Loucy (cell line): Measurements from ENCODE around the gene AGPAT2.

Source experiments
- H2AFZ ChIP-seq: fragments of 200-600 bp; sonication (generic); 2 replicates; pipeline ENCODE4 v1.6.0; 2016; ENCODE audit warnings: antibody characterized with exemption, mild to moderate bottlenecking, low read length, moderate library complexity
- H3F3A ChIP-seq: fragments of 200-600 bp; 2 replicates; pipeline ENCODE4 v1.6.0; 2016; ENCODE audit warnings: antibody characterized with exemption, low read depth, mild to moderate bottlenecking
- H3K27me3 ChIP-seq: fragments of 200-600 bp; sonication (generic); 2 replicates; pipeline ENCODE4 v1.6.1; 2014; ENCODE audit warnings: low read length, mild to moderate bottlenecking; ENCODE audit not compliant: insufficient read depth, poor library complexity, severe bottlenecking
- H3K36me3 ChIP-seq: fragments of 200-600 bp; sonication (generic); 2 replicates; pipeline ENCODE4 v1.6.1; 2016; ENCODE audit warnings: low read length; ENCODE audit not compliant: insufficient read depth
- H3K4me1 ChIP-seq: fragments of 200-600 bp; sonication (generic); 2 replicates; pipeline ENCODE4 v1.5.1; 2014; ENCODE audit warnings: low read length, mild to moderate bottlenecking; ENCODE audit not compliant: insufficient read depth, poor library complexity, severe bottlenecking
- H3K4me2 ChIP-seq: fragments of 200-600 bp; sonication (generic); 2 replicates; pipeline ENCODE4 v1.6.0; 2014; ENCODE audit warnings: antibody characterized with exemption, low read length, low read depth, mild to moderate bottlenecking; ENCODE audit not compliant: poor library complexity, severe bottlenecking
- H3K4me3 ChIP-seq: fragments of 200-600 bp; sonication (generic); 2 replicates; pipeline ENCODE4 v1.5.1; 2014; ENCODE audit warnings: low read length, mild to moderate bottlenecking, mixed read lengths; ENCODE audit not compliant: poor library complexity, severe bottlenecking
- H3K79me2 ChIP-seq: fragments of 200-600 bp; sonication (generic); 2 replicates; pipeline ENCODE4 v1.6.1; 2014; ENCODE audit warnings: low read length; ENCODE audit not compliant: insufficient read depth
- H3K9ac ChIP-seq: fragments of 200-600 bp; sonication (generic); 2 replicates; pipeline ENCODE4 v1.6.0; 2014; ENCODE audit warnings: mild to moderate bottlenecking, low read depth, low read length, moderate library complexity; ENCODE audit not compliant: poor library complexity, severe bottlenecking
- H3K9me2 ChIP-seq: fragments of 200-600 bp; sonication (generic); replicated peaks from 2 replicates; pipeline ENCODE4 v1.6.1; 2016; ENCODE audit warnings: low read depth, low read length, mixed read lengths
- H3K9me3 ChIP-seq: fragments of 200-600 bp; sonication (generic); 2 replicates; pipeline ENCODE4 v1.6.1; 2014; ENCODE audit warnings: mild to moderate bottlenecking, antibody characterized with exemption, low read length, low read depth; ENCODE audit not compliant: insufficient read depth
- H4K20me1 ChIP-seq: fragments of 200-600 bp; sonication (generic); 2 replicates; pipeline ENCODE4 v1.6.0; 2014; ENCODE audit warnings: antibody characterized with exemption, low read length, mild to moderate bottlenecking; ENCODE audit not compliant: insufficient read depth, poor library complexity, severe bottlenecking
- EZH2phosphoT487 ChIP-seq: fragments of 200-600 bp; IDR thresholded peaks from 2 replicates; pipeline ENCODE4 v1.6.1; 2018; ENCODE audit warnings: antibody characterized with exemption, mild to moderate bottlenecking, moderate library complexity, borderline replicate concordance
- TF ChIP-seq, protein P1 (sequence below): fragments of 200-600 bp; sonication (generic); conservative IDR thresholded peaks from 2 replicates; pipeline ENCODE4 v1.5.1; 2014; ENCODE audit warnings: mild to moderate bottlenecking, antibody characterized with exemption, low read length

Gene AGPAT2

DNA sequence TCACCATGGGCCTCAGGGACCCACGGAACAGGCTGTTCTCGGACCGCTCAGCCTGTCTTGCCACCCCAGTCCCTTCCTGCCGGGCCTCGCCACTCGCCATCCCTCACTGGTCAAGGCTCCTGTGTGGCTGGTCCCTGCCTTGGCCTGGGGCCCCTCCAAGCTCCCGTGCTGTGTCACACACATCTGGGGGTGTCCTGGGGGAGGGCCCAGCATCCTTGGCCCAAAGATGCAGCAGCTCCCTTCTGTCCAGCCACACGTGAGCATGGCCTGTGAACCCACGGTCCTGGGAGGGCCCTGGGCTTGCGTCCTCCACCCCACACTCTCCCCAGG, 25.0 kb downstream of the AGPAT2 start:
- no peaks in the 10 kb centered on the region for H3F3A ChIP-seq
- TF ChIP-seq, protein P1, sequence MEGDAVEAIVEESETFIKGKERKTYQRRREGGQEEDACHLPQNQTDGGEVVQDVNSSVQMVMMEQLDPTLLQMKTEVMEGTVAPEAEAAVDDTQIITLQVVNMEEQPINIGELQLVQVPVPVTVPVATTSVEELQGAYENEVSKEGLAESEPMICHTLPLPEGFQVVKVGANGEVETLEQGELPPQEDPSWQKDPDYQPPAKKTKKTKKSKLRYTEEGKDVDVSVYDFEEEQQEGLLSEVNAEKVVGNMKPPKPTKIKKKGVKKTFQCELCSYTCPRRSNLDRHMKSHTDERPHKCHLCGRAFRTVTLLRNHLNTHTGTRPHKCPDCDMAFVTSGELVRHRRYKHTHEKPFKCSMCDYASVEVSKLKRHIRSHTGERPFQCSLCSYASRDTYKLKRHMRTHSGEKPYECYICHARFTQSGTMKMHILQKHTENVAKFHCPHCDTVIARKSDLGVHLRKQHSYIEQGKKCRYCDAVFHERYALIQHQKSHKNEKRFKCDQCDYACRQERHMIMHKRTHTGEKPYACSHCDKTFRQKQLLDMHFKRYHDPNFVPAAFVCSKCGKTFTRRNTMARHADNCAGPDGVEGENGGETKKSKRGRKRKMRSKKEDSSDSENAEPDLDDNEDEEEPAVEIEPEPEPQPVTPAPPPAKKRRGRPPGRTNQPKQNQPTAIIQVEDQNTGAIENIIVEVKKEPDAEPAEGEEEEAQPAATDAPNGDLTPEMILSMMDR: no peak
- no peak for TF ChIP-seq EZH2phosphoT487
- no peaks in the 10 kb centered on the region for H3K9me2 ChIP-seq
- no peak overlapping the region for H3K9ac ChIP-seq
- H3K27me3 ChIP-seq: no peaks in the 10 kb centered on the region
- no peak overlapping the region for H3K4me3 ChIP-seq
- no peaks in the 10 kb centered on the region for H3K36me3 ChIP-seq
- no peaks in the 10 kb centered on the region for H4K20me1 ChIP-seq
- no peak overlapping the region for H3K4me2 ChIP-seq
- no peaks in the 10 kb centered on the region for H3K79me2 ChIP-seq
- no peaks in the 10 kb centered on the region for H3K9me3 ChIP-seq
- H3K4me1 ChIP-seq: peaks cover 11% of the 10 kb centered on the region
- no peak overlapping the region for H2AFZ ChIP-seq

DNA sequence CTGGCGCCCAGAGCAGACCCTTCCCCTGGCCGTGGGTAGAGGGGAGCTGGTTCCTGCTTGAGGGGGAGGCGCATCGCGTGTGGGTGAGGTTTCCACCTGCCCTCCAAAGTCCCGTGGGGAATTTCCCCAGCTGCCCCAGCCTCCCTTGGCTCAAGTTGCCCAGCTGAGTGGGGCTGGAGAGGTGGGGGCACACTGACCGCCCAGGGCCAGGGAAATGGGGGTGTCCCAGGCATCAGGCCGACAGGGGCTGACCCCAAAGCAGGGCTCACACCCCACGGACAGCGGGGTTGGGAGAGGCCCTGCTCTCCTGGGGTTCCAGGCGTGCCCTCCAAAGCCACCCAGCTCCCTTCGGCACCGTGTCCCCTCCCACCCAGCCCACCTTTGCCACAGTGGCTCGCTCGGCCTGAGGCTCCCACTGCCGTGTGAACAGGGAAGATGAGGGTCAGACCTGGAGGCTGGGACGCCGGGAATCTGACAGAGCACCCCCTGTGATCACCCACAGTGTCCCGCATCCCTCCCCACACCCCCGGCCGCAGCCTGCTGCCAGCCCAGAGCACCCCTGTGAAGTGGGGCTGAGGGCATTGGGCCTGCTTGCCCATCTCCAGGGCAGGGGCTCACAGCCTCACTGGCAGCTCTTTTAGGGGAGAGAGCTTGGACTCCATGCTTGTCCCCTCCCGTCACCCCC, 25.5 kb downstream of the AGPAT2 start:
- TF ChIP-seq, protein P1: no peak
- TF ChIP-seq EZH2phosphoT487: no peak

DNA sequence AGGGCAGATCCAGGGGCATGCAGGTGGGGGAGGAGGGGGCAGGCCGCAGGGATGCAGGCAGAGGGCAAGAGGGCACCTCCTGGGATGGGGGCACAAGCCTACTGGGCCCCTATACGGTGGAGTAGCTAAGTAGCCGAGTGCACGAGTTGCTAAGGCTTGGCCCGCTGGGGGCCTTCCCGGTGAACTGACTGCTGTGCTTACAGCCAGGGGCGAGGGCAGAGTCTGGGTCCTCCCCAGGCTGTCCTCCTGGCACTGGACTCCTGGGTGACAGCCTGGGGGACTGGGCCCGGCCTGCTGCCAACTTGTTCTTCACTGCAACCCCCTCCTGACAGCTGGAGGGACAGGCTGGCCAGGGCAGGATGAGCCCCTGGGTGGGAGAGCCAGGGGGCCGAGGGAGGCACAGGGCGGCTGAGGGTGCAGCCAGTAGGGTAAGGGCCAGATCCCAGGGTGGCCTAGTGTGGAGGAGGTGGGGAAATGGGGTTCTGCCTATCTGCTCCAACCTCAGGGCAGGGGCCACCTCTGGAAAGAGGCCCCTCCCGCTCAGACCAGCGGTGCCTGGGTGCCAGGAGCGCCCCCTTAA, 26.2 kb downstream of the AGPAT2 start:
- H3K9me3 ChIP-seq: no peaks in the 10 kb centered on the region
- H2AFZ ChIP-seq: no peak overlapping the region
- no peak overlapping the region for H3K4me3 ChIP-seq
- H3K36me3 ChIP-seq: no peaks in the 10 kb centered on the region
- TF ChIP-seq, protein P1: no peak
- no peak for TF ChIP-seq EZH2phosphoT487
- no peak overlapping the region for H3K4me2 ChIP-seq
- H3K27me3 ChIP-seq: no peaks in the 10 kb centered on the region
- no peaks in the 10 kb centered on the region for H3F3A ChIP-seq
- no peak overlapping the region for H3K9ac ChIP-seq
- peaks cover 14% of the 10 kb centered on the region for H3K4me1 ChIP-seq
- H4K20me1 ChIP-seq: no peaks in the 10 kb centered on the region
- no peaks in the 10 kb centered on the region for H3K9me2 ChIP-seq
- no peaks in the 10 kb centered on the region for H3K79me2 ChIP-seq

More for the DNA sequence above, 25.5 kb downstream of the AGPAT2 start:
- Histone ChIP-seq H3K9ac (no peak overlapping the region), H4K20me1 (no peaks in the 10 kb centered on the region), H3K4me2 (no peak overlapping the region), H3K4me1 (peaks cover 11% of the 10 kb centered on the region), H3K36me3 (no peaks in the 10 kb centered on the region), H3K9me2 (no peaks in the 10 kb centered on the region), H3K27me3 (no peaks in the 10 kb centered on the region), H3K9me3 (no peaks in the 10 kb centered on the region), H3K79me2 (no peaks in the 10 kb centered on the region), H3K4me3 (no peak overlapping the region), H2AFZ (no peak overlapping the region), H3F3A (no peaks in the 10 kb centered on the region)
